CD4-positive, alpha-beta T cell treated with Interferon gamma for 1 hour (primary cell): ENCODE measurements around the gene LSM5.

Experiments used
- DNase-seq: peaks from one replicate; pipeline ENCODE4 v3.0.0-alpha.2; 2020

The LSM5 gene

GRCh38 chr7:32490127-32490796 is at the start of gene LSM5:
TSS of gene LSM5 (minus strand) at chr7:32490380. CDS start at chr7:32490365, 15 bp downstream.
- DNase-seq, result peak; percentile 88

- no peak for DNase-seq
These were observed 49.2 kb upstream of the LSM5 start for GRCh38 chr7:32539366-32539765.

GRCh38 chr7:32537760-32538159 is 47.6 kb upstream of the LSM5 start:
- DNase-seq, result no peak

GRCh38 chr7:32536585-32536984 is 46.4 kb upstream of the LSM5 start:
- no peak for DNase-seq

GRCh38 chr7:32536016-32536415 is 45.8 kb upstream of the LSM5 start:
- DNase-seq, result no peak

- DNase-seq, result no peak
These were observed 45.1 kb upstream of the LSM5 start for GRCh38 chr7:32535162-32535702.

- DNase-seq, result no peak
These were observed 43.3 kb upstream of the LSM5 start for GRCh38 chr7:32533276-32534029.

GRCh38 chr7:32532716-32533115 is 42.5 kb upstream of the LSM5 start:
- no peak for DNase-seq

- DNase-seq, result no peak
These were observed 41.9 kb upstream of the LSM5 start for GRCh38 chr7:32532086-32532485.

GRCh38 chr7:32531402-32531801 is 41.2 kb upstream of the LSM5 start:
- no peak for DNase-seq

- no peak for DNase-seq
These were observed 35.7 kb upstream of the LSM5 start for GRCh38 chr7:32525839-32526238.

GRCh38 chr7:32524631-32525030 is 34.5 kb upstream of the LSM5 start:
- DNase-seq, result no peak

GRCh38 chr7:32522746-32523530 is 32.8 kb upstream of the LSM5 start:
- DNase-seq, result no peak

- DNase-seq, result no peak
These were observed 29.6 kb upstream of the LSM5 start for GRCh38 chr7:32519763-32520162.

- DNase-seq, result no peak
These were observed 28.5 kb upstream of the LSM5 start for GRCh38 chr7:32518534-32519140.

GRCh38 chr7:32516551-32517100 is 26.4 kb upstream of the LSM5 start:
- no peak for DNase-seq

GRCh38 chr7:32515890-32516550 is 25.8 kb upstream of the LSM5 start:
- no peak for DNase-seq

- no peak for DNase-seq
These were observed 23.0 kb upstream of the LSM5 start for GRCh38 chr7:32513210-32513609.

GRCh38 chr7:32511791-32512190 is 21.6 kb upstream of the LSM5 start:
- no peak for DNase-seq

- no peak for DNase-seq
These were observed 17.2 kb upstream of the LSM5 start for GRCh38 chr7:32507414-32507813.

- no peak for DNase-seq
These were observed 16.3 kb upstream of the LSM5 start for GRCh38 chr7:32506266-32507054.
